Uterus (tissue), 4 donors: ENCODE data around the gene SHOC2. TPM values are rescaled to one million over a fixed set of nuclear protein-coding genes. Genes with fewer than 3 reads are reported as not detected.

Experiments used
- DNase-seq, 2 donors: peaks; one replicate each; pipeline ENCODE4 v3.0.0-alpha.2; 2019 to 2020
- H3K27ac ChIP-seq, 2 donors: fragments of 200-600 bp; sonication (generic); 1 replicate in 1 of 2; 2 replicates in 1 of 2; pipeline ENCODE4 v1.5.1; 2016 to 2018
- H3K27me3 ChIP-seq, 2 donors: fragments of 200-600 bp; sonication (generic); one replicate each; pipeline ENCODE4 v1.5.1; 2018 to 2019; ENCODE audit warnings: control low read depth in 1 of 2
- H3K36me3 ChIP-seq, 2 donors: fragments of 200-600 bp; sonication (generic); one replicate each; pipeline ENCODE4 v1.5.1; 2019; ENCODE audit warnings: control low read depth in 1 of 2
- H3K4me1 ChIP-seq, 2 donors: fragments of 200-600 bp; sonication (generic); one replicate each; pipeline ENCODE4 v1.5.1; 2018 to 2019; ENCODE audit warnings: control low read depth in 1 of 2
- H3K4me3 ChIP-seq, 2 donors: fragments of 200-600 bp; sonication (generic); 1 replicate in 1 of 2; 2 replicates in 1 of 2; pipeline ENCODE4 v1.5.1; 2018 to 2019; ENCODE audit warnings: mild to moderate bottlenecking in 1 of 2
- H3K9me3 ChIP-seq, 2 donors: fragments of 200-600 bp; sonication (generic); one replicate each; pipeline ENCODE4 v1.5.1; 2019; ENCODE audit warnings: control low read depth in 1 of 2
- CTCF ChIP-seq, 4 experiments: fragments of 200-600 bp in 2 of 4; fragments of 450-650 bp in 2 of 4; sonication (generic) in 2 of 4; IDR thresholded peaks; one replicate each; pipeline ENCODE4 v1.5.1; 2016 to 2019; ENCODE audit warnings: antibody characterized with exemption in 4 of 4, mild to moderate bottlenecking in 2 of 4, moderate library complexity in 1 of 4
- POLR2A ChIP-seq, 2 donors: fragments of 450-650 bp; IDR thresholded peaks; one replicate each; pipeline ENCODE4 v1.6.1; 2016; ENCODE audit warnings: antibody characterized with exemption in 2 of 2, mild to moderate bottlenecking in 1 of 2, moderate library complexity in 1 of 2
- intact Hi-C: fragments of 100-400 bp; cut with DNase I; formaldehyde crosslinking; loops from one replicate; pipeline ENCODE4 v1.15.1; 2023; ENCODE audit warnings: low total_unique reads
- total RNA-seq, 4 donors: library from RNA; depleted of rRNA in 3 of 4; stranded (reverse); fragments of >200 nt in 3 of 4; gene quantifications; one replicate each; pipeline versions ENCODE4 v1.1.0 to v1.2.4, GENCODE V29; 2014 to 2023
- donor health status: DM: yes; HTN: yes; CAD: no.

The SHOC2 gene
- total RNA-seq, 4 donors from 2014 or later: 21.3 to 114 (median 92.5) TPM

DNA sequence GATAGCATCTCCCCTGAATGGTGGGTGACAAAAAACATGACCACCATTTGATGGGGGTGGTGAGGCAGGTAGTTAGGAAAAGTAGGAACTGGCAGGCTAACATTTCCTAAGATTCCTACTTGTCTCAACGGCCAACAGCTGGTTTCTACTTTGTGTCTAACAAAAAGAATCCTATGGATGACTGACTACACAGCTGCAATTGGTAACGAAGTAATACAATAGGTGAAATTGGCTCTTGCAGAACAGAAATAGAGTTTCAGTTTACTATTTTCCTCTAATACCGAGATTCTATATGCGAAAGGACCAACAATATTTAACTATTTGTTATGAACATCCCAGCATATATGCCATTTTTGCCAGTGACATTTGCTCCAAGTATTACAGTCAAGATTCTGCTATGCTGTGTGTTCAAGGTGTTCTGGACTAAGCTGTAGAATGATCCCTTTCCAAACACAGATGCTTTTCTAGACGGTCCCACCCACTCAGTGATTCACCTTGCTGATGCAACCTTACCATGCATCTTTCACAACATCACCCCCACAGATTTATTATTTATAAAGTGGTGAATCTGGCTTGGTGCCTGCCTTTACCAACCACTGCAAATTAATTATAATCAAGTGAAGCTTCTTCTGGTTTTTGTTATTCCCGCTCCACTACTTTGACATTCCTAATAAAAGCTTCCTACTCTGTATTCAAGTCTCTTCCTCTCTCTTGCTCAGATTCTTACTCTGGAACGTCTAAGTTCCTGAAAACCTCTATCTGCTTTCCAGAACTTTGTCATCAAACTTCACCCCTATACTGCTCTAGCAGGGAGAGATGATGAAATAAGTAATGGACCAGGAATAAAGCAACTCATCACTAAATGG lies 17.2 kb upstream of the SHOC2 start:
- Histone ChIP-seq H3K27ac (peak overlapping the region in 1 of 2 donors; percentile 22), H3K4me1 (peaks cover 0 to 8% of the 10 kb centered on the region in 2 donors), H3K27me3 (no peaks in the 10 kb centered on the region), H3K4me3 (no peak overlapping the region), H3K36me3 (no peaks in the 10 kb centered on the region), H3K9me3 (no peaks in the 10 kb centered on the region)
- intact Hi-C loops: no loop called here
- TF ChIP-seq POLR2A (IDR thresholded peaks at IDR 0.05): no peak
- TF ChIP-seq CTCF (IDR thresholded peaks at IDR 0.05): no peak
- peak in 1 of 2 donors; percentile 55 for DNase-seq

- no peaks in the 10 kb centered on the region for H3K9me3 ChIP-seq
- no peak overlapping the region for H3K4me3 ChIP-seq
- no peaks in the 10 kb centered on the region for H3K36me3 ChIP-seq
- no peaks in the 10 kb centered on the region for H3K27me3 ChIP-seq
- TF ChIP-seq CTCF (IDR thresholded peaks at IDR 0.05) (no peak), POLR2A (IDR thresholded peaks at IDR 0.05) (no peak)
- DNase-seq: no peak
- peak overlapping the region in 1 of 2 donors; percentile 22 for H3K27ac ChIP-seq
- intact Hi-C loops: no loop called here
- peaks cover 0 to 8% of the 10 kb centered on the region in 2 donors for H3K4me1 ChIP-seq
Observed at GRCh38 chr10:110903280-110904278, 15.8 kb upstream of the SHOC2 start.

- intact Hi-C loops: no loop called here
- Histone ChIP-seq H3K27ac (no peak overlapping the region), H3K4me1 (no peaks in the 10 kb centered on the region), H3K4me3 (no peak overlapping the region), H3K27me3 (no peaks in the 10 kb centered on the region), H3K9me3 (no peaks in the 10 kb centered on the region), H3K36me3 (no peaks in the 10 kb centered on the region)
- TF ChIP-seq POLR2A (IDR thresholded peaks at IDR 0.05): no peak
- TF ChIP-seq CTCF (IDR thresholded peaks at IDR 0.05): no peak
- DNase-seq: no peak
Observed at GRCh38 chr10:110910138-110910537, 9.3 kb upstream of the SHOC2 start.

GRCh38 chr10:110912374-110912773 lies 7.0 kb upstream of the SHOC2 start:
- intact Hi-C loops: no loop called here

More at GRCh38 chr10:110912374-110912773, 7.0 kb upstream of the SHOC2 start:
- no peak for TF ChIP-seq POLR2A (IDR thresholded peaks at IDR 0.05)
- no peak for TF ChIP-seq CTCF (IDR thresholded peaks at IDR 0.05)
- Histone ChIP-seq H3K36me3 (no peaks in the 10 kb centered on the region), H3K4me1 (peaks cover 0 to under 1% of the 10 kb centered on the region in 2 donors), H3K4me3 (no peak overlapping the region), H3K27ac (no peak overlapping the region), H3K27me3 (no peaks in the 10 kb centered on the region), H3K9me3 (no peaks in the 10 kb centered on the region)
- no peak for DNase-seq
